Activated T-cell treated with anti-CD3 and anti-CD28 coated beads, Interleukin-2, amount 50 U/mL, for 24 hours (primary cell): ENCODE data around the gene DUOX2.
"Not testable (repeated sequence)": the region's sequence is repeated elsewhere in the genome, so short reads cannot be mapped to it uniquely, and the experiment has no call there.

Source experiments
- DNase-seq: peaks from one replicate; pipeline ENCODE4 v3.0.0-alpha.2; 2020
- H3K27ac Mint-ChIP-seq: 2 replicates; pipeline ENCODE4 v1.8.0; 2020; ENCODE audit warnings: mild to moderate bottlenecking, mixed read lengths
- H3K27me3 Mint-ChIP-seq: 2 replicates; pipeline ENCODE4 v1.8.0; 2020; ENCODE audit warnings: mixed read lengths
- H3K36me3 Mint-ChIP-seq: 2 replicates; pipeline ENCODE4 v1.8.0; 2020; ENCODE audit warnings: low read depth, mixed read lengths
- H3K4me1 Mint-ChIP-seq: 2 replicates; pipeline ENCODE4 v1.8.0; 2020; ENCODE audit warnings: low read depth, mixed read lengths
- H3K4me3 Mint-ChIP-seq: 2 replicates; pipeline ENCODE4 v1.8.0; 2020; ENCODE audit warnings: mild to moderate bottlenecking, moderate library complexity, mixed read lengths
- H3K9me3 Mint-ChIP-seq: 2 replicates; pipeline ENCODE4 v1.8.0; 2020; ENCODE audit warnings: mixed read lengths

DUOX2 gene

DNA sequence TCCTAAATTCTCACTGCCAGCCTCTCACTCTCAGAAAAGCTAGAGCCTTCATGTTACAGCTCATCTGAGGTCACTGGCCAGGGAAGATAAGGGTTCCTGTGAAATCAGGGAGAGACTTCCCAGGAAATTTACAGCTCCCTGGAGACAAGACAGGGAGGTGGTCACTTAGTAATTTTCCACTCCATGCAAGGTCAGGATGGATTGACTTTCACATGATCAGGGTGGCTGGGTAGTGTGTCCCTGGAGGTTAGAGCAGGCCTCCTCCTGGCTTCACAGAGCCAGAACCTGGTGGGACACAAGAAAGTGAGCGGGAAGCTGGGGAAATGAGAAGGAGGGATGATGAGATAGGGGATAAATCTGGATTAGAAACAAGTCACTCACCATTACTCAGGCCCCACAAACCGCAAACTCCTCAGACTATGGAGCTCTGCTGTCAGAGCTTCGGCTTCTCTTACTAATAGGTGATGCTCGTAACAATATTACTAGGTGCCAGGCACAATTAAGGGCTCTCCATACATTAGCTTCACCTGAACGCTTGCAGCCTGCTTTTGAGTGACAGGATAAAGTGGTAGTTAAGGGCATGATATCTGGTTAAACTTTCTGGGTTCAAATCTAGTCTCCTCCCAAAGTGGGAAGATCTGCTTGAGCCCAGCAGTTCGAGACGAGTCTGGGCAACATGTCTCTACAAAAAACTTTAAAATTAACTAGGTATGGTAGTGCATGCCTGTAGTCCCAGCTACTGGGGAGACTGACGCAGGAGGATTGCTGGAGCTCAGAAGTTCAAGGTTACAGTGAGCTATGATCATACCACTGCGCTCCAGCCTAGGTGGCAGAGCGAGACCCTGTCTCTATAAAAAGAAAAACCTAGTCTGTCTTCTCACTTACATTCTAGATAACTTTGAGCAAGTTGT lies 24.9 kb downstream of the DUOX2 start:
- H3K4me1 Mint-ChIP-seq = no peaks in the 10 kb centered on the region
- H3K27me3 Mint-ChIP-seq = peaks cover 26% of the 10 kb centered on the region
- no peak overlapping the region for H3K27ac Mint-ChIP-seq
- no peaks in the 10 kb centered on the region for H3K36me3 Mint-ChIP-seq
- no peaks in the 10 kb centered on the region for H3K9me3 Mint-ChIP-seq
- no peak overlapping the region for H3K4me3 Mint-ChIP-seq
- no peak for DNase-seq

DNA sequence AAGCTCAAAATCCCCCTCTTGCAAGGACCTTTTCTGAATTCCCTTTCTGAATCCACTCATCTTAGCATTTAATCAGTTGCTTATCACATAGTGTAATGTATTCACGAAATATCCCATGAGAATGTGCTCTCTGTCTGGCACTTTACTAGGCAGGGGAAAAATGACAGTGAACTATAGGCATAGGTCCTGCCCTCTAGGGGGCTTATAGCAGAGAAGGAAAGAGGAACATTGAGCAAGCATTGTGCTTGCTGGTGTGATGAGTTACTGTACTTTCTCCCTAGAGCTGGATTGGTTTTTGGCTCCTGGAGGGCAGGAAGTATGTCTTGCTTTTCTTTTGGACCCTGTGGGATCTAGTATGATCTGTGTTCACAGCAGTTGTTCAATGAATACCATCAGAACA lies 26.5 kb downstream of the DUOX2 start:
- Mint-ChIP-seq H3K36me3 (no peaks in the 10 kb centered on the region), H3K4me1 (no peaks in the 10 kb centered on the region), H3K27me3 (peaks cover 26% of the 10 kb centered on the region), H3K27ac (no peak overlapping the region), H3K9me3 (no peaks in the 10 kb centered on the region), H3K4me3 (no peak overlapping the region)
- DNase-seq = no peak

DNA sequence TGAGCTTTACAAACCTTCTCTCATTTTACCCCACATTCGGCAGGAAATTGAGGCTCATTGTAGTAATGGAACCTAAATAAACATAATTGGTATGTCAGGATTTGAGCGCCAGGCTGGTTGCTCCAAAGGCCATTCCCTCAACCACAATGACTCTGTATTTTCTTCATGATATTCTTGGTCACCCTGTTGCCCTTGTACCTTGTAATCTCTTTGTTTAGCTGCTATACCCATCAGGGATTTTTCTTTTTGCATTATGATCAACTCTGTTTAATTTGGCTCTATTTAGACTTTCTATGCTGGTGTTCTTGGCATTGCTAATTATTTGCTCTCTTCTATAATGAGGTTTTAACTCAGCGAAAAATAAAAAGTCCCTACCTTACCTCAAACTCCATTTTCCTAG lies 29.8 kb downstream of the DUOX2 start:
- H3K27ac Mint-ChIP-seq = no peak overlapping the region
- H3K4me1 Mint-ChIP-seq = no peaks in the 10 kb centered on the region
- H3K27me3 Mint-ChIP-seq = peaks cover 15% of the 10 kb centered on the region
- no peak overlapping the region for H3K4me3 Mint-ChIP-seq
- no peaks in the 10 kb centered on the region for H3K9me3 Mint-ChIP-seq
- no peaks in the 10 kb centered on the region for H3K36me3 Mint-ChIP-seq
- DNase-seq = no peak

DNA sequence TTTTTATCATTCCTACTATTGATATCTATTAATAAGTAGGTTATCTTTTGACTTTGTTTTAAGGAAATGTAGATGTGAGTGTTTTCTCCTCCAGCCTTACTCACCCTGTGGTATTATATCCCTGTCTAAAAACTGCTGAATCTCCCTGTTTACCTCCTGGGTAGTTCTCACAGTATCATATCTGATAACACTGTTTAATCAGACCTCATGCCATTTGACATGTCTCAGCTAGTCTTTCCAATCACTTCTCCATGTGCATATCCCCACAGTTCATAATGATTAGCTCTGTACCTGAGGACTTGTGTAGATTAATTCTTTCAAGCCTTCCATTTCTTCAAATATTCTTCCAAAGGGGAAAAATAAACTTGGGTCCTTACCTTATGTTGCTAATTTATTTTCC lies 30.7 kb downstream of the DUOX2 start:
- no peaks in the 10 kb centered on the region for H3K4me1 Mint-ChIP-seq
- no peak for DNase-seq
- no peaks in the 10 kb centered on the region for H3K9me3 Mint-ChIP-seq
- H3K27ac Mint-ChIP-seq = no peak overlapping the region
- peaks cover 12% of the 10 kb centered on the region for H3K27me3 Mint-ChIP-seq
- no peak overlapping the region for H3K4me3 Mint-ChIP-seq
- H3K36me3 Mint-ChIP-seq = no peaks in the 10 kb centered on the region

GRCh38 chr15:45082412-45082811 lies 31.6 kb downstream of the DUOX2 start:
- H3K4me3 Mint-ChIP-seq, H3K36me3 Mint-ChIP-seq, H3K9me3 Mint-ChIP-seq, DNase-seq, H3K27ac Mint-ChIP-seq, H3K27me3 Mint-ChIP-seq, H3K4me1 Mint-ChIP-seq: not testable (repeated sequence)

- not testable (repeated sequence) for H3K27ac Mint-ChIP-seq, DNase-seq, H3K27me3 Mint-ChIP-seq, H3K4me3 Mint-ChIP-seq, H3K36me3 Mint-ChIP-seq, H3K9me3 Mint-ChIP-seq, H3K4me1 Mint-ChIP-seq
Observed at GRCh38 chr15:45080593-45080992, 33.4 kb downstream of the DUOX2 start.

- not testable (repeated sequence) for H3K4me1 Mint-ChIP-seq, DNase-seq, H3K4me3 Mint-ChIP-seq, H3K27me3 Mint-ChIP-seq, H3K27ac Mint-ChIP-seq, H3K9me3 Mint-ChIP-seq, H3K36me3 Mint-ChIP-seq
Observed at GRCh38 chr15:45079628-45080246, 34.2 kb downstream of the DUOX2 start.

- not testable (repeated sequence) for H3K36me3 Mint-ChIP-seq, H3K4me3 Mint-ChIP-seq, H3K4me1 Mint-ChIP-seq, H3K27ac Mint-ChIP-seq, DNase-seq, H3K9me3 Mint-ChIP-seq, H3K27me3 Mint-ChIP-seq
Observed at GRCh38 chr15:45079201-45079600, 34.8 kb downstream of the DUOX2 start.

DNA sequence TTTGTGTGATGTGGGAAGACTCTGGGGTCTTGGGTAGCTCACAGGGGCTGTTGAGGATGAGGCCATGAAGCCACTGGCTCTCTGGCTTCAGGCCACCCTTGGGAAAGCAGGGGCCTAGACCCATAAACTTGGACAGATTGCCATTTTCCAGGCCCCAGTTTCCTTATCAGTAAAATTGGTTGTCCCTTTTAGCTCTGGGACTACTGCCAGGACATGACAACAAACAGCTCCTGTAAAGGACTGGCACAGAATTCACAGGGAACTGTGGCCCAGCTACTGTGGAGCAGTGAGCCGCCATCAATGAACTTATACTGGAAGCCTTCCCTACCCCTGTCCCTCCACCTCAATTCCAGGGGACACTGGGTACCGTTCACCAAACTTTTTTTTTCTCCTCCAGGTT lies 36.6 kb downstream of the DUOX2 start:
- not testable (repeated sequence) for H3K9me3 Mint-ChIP-seq, H3K27ac Mint-ChIP-seq, DNase-seq, H3K4me3 Mint-ChIP-seq, H3K36me3 Mint-ChIP-seq, H3K27me3 Mint-ChIP-seq, H3K4me1 Mint-ChIP-seq

DNA sequence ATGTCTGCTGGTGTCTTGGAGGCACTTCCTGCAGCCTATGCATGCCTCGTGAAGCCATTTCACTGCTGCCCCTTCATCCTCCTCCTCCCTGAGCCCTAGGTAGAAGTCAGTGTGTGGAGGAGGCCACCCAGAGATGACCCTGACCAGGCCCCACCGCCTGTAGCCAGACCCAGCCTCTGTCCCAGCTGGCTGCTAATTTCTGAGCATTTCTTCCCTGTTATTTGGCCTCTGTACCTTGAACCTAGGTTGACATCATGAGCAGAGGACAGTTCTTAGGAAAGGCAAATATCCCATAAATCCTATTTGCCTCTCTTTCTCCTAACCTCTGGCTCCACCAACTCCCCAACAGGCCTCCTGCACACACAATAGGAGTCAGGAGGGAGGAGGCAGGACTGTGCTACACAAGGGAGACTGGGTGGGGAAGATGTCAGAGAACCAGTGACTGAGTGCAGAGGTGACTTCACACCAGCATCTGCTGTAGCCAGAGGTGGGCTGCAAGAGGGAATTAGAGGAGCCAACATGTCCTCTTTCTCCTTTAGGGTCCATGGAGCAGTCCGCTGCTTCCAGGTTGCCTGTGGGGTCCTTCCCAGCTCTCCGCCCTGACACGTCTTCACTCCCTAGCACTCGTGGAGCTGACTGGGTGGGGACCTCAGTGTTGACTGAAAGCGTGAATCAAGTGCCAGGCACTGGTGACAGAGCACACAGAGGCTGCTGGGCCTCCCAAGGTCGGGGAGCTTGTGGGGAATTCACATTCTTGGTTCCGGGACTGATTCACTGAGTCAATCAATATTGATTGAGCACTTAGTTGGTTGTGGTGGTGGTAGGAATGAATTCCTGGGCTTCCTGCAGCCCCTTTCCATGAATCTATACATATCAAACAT lies 38.3 kb downstream of the DUOX2 start:
- H3K36me3 Mint-ChIP-seq, H3K27ac Mint-ChIP-seq, H3K4me3 Mint-ChIP-seq, DNase-seq, H3K9me3 Mint-ChIP-seq, H3K4me1 Mint-ChIP-seq, H3K27me3 Mint-ChIP-seq: not testable (repeated sequence)

GRCh38 chr15:45073602-45074001 lies 40.4 kb downstream of the DUOX2 start:
- not testable (repeated sequence) for H3K4me1 Mint-ChIP-seq, DNase-seq, H3K27ac Mint-ChIP-seq, H3K27me3 Mint-ChIP-seq, H3K9me3 Mint-ChIP-seq, H3K4me3 Mint-ChIP-seq
- H3K36me3 Mint-ChIP-seq = peaks cover 20% of the 10 kb centered on the region

GRCh38 chr15:45069942-45070360 lies 44.0 kb downstream of the DUOX2 start:
- DNase-seq, H3K27me3 Mint-ChIP-seq, H3K4me3 Mint-ChIP-seq, H3K9me3 Mint-ChIP-seq, H3K4me1 Mint-ChIP-seq: not testable (repeated sequence)
- H3K36me3 Mint-ChIP-seq = peaks cover 48% of the 10 kb centered on the region
- peak overlapping the region; percentile 33 for H3K27ac Mint-ChIP-seq

- Mint-ChIP-seq H3K27me3 (no peaks in the 10 kb centered on the region), H3K4me3 (no peak overlapping the region), H3K36me3 (peaks cover 54% of the 10 kb centered on the region), H3K27ac (no peak overlapping the region), H3K4me1 (peaks cover 8% of the 10 kb centered on the region), H3K9me3 (no peaks in the 10 kb centered on the region)
- no peak for DNase-seq
Observed at GRCh38 chr15:45064386-45064785, 49.6 kb downstream of the DUOX2 start.

DNA sequence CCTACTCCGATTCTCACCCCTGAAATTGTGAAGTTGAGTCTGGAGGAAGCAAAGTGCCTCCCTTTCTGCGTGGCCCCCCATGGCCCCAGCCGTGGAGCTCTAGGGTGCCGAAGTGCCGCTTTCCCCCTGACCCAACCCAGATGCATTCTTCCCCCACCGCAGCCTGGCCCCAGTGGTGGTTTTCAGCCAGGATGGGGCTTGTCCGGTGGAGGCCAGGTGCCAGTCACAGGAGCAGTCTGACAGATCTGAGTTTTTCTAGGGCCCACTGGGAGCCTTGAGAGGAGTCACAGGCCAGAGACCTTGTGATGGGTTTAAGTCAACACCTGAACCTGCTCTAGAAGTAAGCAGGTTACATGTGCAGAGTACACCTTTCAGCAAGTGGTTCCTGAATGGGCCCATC lies 51.7 kb downstream of the DUOX2 start:
- H3K9me3 Mint-ChIP-seq, H3K4me1 Mint-ChIP-seq, H3K27ac Mint-ChIP-seq, H3K27me3 Mint-ChIP-seq, DNase-seq, H3K4me3 Mint-ChIP-seq: not testable (repeated sequence)
- H3K36me3 Mint-ChIP-seq = peaks cover 54% of the 10 kb centered on the region
